Lung (tissue), 12 donors: ENCODE measurements around the gene PCIF1. TPM values are rescaled to one million over a fixed set of nuclear protein-coding genes. Genes with fewer than 3 reads are reported as not detected.

Experiments
- ATAC-seq: fragments of 200-7000 bp; cut with Tn5 transposase; one replicate; pipeline ENCODE4 v1.9.1; 2020; ENCODE audit warnings: moderate number of reproducible peaks; ENCODE audit not compliant: insufficient read depth, low FRiP score
- DNase-seq, 3 donors: peaks; one replicate each; pipeline ENCODE4 v3.0.0-alpha.2; 2013 to 2017
- H3K27ac ChIP-seq, 2 donors: one replicate each; pipeline ENCODE4 v1.5.1; 2013; ENCODE audit warnings: mild to moderate bottlenecking in 2 of 2, moderate library complexity in 2 of 2, control low read depth in 1 of 2, inconsistent platforms in 1 of 2, low read depth in 1 of 2, low read length in 1 of 2
- H3K27me3 ChIP-seq, 3 donors: one replicate each; pipeline ENCODE4 v1.5.1; 2013; ENCODE audit warnings: low read length in 2 of 3; ENCODE audit not compliant: control insufficient read depth in 3 of 3, insufficient read depth in 3 of 3
- H3K36me3 ChIP-seq, 4 donors: one replicate each; pipeline ENCODE4 v1.5.1; 2013; ENCODE audit warnings: low read length in 4 of 4, mild to moderate bottlenecking in 1 of 4, moderate library complexity in 1 of 4; ENCODE audit not compliant: control insufficient read depth in 4 of 4, insufficient read depth in 4 of 4
- H3K4me1 ChIP-seq, 5 donors: one replicate each; pipeline ENCODE4 v1.5.1; 2013; ENCODE audit warnings: low read length in 5 of 5, mild to moderate bottlenecking in 2 of 5, moderate library complexity in 1 of 5; ENCODE audit not compliant: control insufficient read depth in 5 of 5, insufficient read depth in 5 of 5
- H3K4me3 ChIP-seq: one replicate; pipeline ENCODE4 v1.5.1; 2013; ENCODE audit warnings: mild to moderate bottlenecking, control low read depth, moderate library complexity
- H3K9ac ChIP-seq, 2 donors: one replicate each; pipeline ENCODE4 v1.5.1; 2013; ENCODE audit warnings: low read length in 2 of 2, control low read depth in 1 of 2; ENCODE audit not compliant: insufficient read depth in 1 of 2
- H3K9me3 ChIP-seq, 4 donors: one replicate each; pipeline ENCODE4 v1.5.1; 2013; ENCODE audit warnings: low read length in 3 of 4, mild to moderate bottlenecking in 1 of 4, moderate library complexity in 1 of 4; ENCODE audit not compliant: control insufficient read depth in 4 of 4, insufficient read depth in 3 of 4
- CTCF ChIP-seq: IDR thresholded peaks from 2 replicates; pipeline ENCODE4 v1.5.1; 2012; ENCODE audit warnings: mild to moderate bottlenecking; ENCODE audit errors: control extremely low read depth, extremely low read depth
- WGBS, 2 donors: extraction: QIAGEN DNeasy Blood & Tissue Kit; methylation state at CpG; one replicate each; pipeline ENCODE4 v1.1.7; 2013; 5-methylcytosine and 5-hydroxymethylcytosine counted together
- polyA plus RNA-seq, 2 donors: library from polyadenylated mRNA; stranded (reverse); fragments of 200-250 nt; gene quantifications; one replicate each; pipeline ENCODE4 v1.2.1, GENCODE V29; 2013
- total RNA-seq, 2 donors: library from RNA; depleted of rRNA in 1 of 2; stranded (reverse); fragments of >200 nt in 1 of 2; gene quantifications; one replicate each; pipeline ENCODE4 v1.2.1, GENCODE V29; 2014 to 2021
- donor health status: control.
- donor health status: control.
- donor health status: Bipolar disorder and iron deficiency.
- donor health status: healthy.
- donor health status: DM: yes; HTN: yes; CAD: no.

Gene PCIF1
- total and polyA plus RNA-seq, 4 donors = 27.7 to 48.1 (median 32.0) TPM

GRCh38 chr20:45976086-45976485 lies 41.6 kb downstream of the PCIF1 start:
- DNase-seq = no peak
- WGBS, 2 donors = 80% methylated on average over 6 of the region's 6 CpGs

GRCh38 chr20:45981261-45981660 lies 46.8 kb downstream of the PCIF1 start:
- no peak overlapping the region for H3K9ac ChIP-seq
- no peak overlapping the region for H3K4me3 ChIP-seq
- no peak for ATAC-seq
- 92 to 94% methylated on average over 6 of the region's 6 CpGs for WGBS, 2 donors
- H3K27ac ChIP-seq = no peak overlapping the region
- no peak for DNase-seq
- no peaks in the 10 kb centered on the region for H3K36me3 ChIP-seq
- no peak for TF ChIP-seq CTCF
- no peaks in the 10 kb centered on the region for H3K9me3 ChIP-seq
- peaks cover 0 to 4% (median 0%) of the 10 kb centered on the region in 3 donors for H3K27me3 ChIP-seq
- no peaks in the 10 kb centered on the region for H3K4me1 ChIP-seq

More at GRCh38 chr20:45976086-45976485, 41.6 kb downstream of the PCIF1 start:
- Histone ChIP-seq H3K4me1 (peaks cover 0 to 7% (median 0%) of the 10 kb centered on the region in 5 donors), H3K9me3 (no peaks in the 10 kb centered on the region), H3K27ac (no peak overlapping the region), H3K9ac (no peak overlapping the region), H3K27me3 (peaks cover 0 to 4% (median 0%) of the 10 kb centered on the region in 3 donors), H3K4me3 (no peak overlapping the region), H3K36me3 (no peaks in the 10 kb centered on the region)
- no peak for TF ChIP-seq CTCF
- ATAC-seq = no peak

GRCh38 chr20:45983279-45983743 lies 48.8 kb downstream of the PCIF1 start:
- DNase-seq = no peak
- no peak for ATAC-seq
- Histone ChIP-seq H3K27me3 (peaks cover 0 to 4% (median 3%) of the 10 kb centered on the region in 3 donors), H3K36me3 (no peaks in the 10 kb centered on the region), H3K4me1 (peaks cover 0 to 2% (median 0%) of the 10 kb centered on the region in 5 donors), H3K9me3 (no peaks in the 10 kb centered on the region), H3K4me3 (no peak overlapping the region), H3K27ac (no peak overlapping the region), H3K9ac (no peak overlapping the region)
- TF ChIP-seq CTCF = no peak
- 70 to 78% methylated on average over 7 of the region's 7 CpGs for WGBS, 2 donors

- Histone ChIP-seq H3K4me3 (no peak overlapping the region), H3K9me3 (no peaks in the 10 kb centered on the region), H3K27ac (no peak overlapping the region), H3K9ac (no peak overlapping the region), H3K36me3 (no peaks in the 10 kb centered on the region), H3K4me1 (peaks cover 0 to 2% (median 0%) of the 10 kb centered on the region in 5 donors), H3K27me3 (peaks cover 0 to 6% (median 0%) of the 10 kb centered on the region in 3 donors)
- DNase-seq (no peak), ATAC-seq (no peak)
- TF ChIP-seq CTCF = no peak
- 66 to 81% methylated on average over 7 of the region's 7 CpGs for WGBS, 2 donors
These were observed 51.1 kb downstream of the PCIF1 start for GRCh38 chr20:45985573-45985972.
